GM10248 (cell line): Measurements from ENCODE around the gene F5.

Experiments
- CTCF ChIA-PET: fragments of 300-600 bp; sonication (Branson Sonifier 250); formaldehyde crosslinking; extraction: SDS; loops from one replicate; lab custom pipeline; 2021; ENCODE audit warnings: antibody characterized with exemption; lab: Yijun Ruan, JAX
- POLR2A ChIA-PET: fragments of 350-650 bp; sonication (Branson Sonifier 250); formaldehyde crosslinking; extraction: SDS; loops from one replicate; lab custom pipeline; 2020; ENCODE audit warnings: antibody characterized with exemption; lab: Yijun Ruan, JAX
- DNase-seq: peaks from one replicate; pipeline ENCODE4 v3.0.0; 2012; ENCODE audit errors: extremely low spot score
- CTCF ChIP-seq: IDR thresholded peaks from 2 replicates; pipeline ENCODE4 v1.5.1; 2012; ENCODE audit warnings: mild to moderate bottlenecking, low read depth; ENCODE audit errors: extremely low read depth, missing control alignments, control extremely low read depth

The F5 gene

DNA sequence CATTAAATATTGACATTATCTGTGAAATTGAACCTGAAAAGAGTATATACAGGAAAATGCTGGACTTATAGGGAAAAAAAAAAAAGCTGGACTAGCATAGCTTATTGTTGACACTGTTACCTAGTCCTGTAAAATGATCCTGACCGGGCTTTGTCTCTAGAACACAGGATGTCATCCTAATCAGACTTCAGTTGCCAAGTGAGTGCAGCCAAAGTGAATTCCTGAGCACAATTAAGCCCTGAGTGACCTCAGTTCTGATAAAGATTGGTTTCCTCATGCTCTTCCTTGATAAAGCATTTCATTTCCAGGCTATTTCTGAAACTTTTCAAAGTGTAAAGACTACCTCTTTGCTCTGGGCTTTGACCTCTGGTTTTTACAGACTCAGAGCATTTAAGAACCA is 23.8 kb upstream of the F5 start:
- DNase-seq, result no peak
- ChIA-PET POLR2A (no interaction called here), CTCF (interaction anchor here (3.4 kb wide), 2 partner anchors 8 to 102 kb away, joined by 12 to 25 read pairs; no protein-coding TSS in a partner anchor)
- TF ChIP-seq CTCF, result no peak

DNA sequence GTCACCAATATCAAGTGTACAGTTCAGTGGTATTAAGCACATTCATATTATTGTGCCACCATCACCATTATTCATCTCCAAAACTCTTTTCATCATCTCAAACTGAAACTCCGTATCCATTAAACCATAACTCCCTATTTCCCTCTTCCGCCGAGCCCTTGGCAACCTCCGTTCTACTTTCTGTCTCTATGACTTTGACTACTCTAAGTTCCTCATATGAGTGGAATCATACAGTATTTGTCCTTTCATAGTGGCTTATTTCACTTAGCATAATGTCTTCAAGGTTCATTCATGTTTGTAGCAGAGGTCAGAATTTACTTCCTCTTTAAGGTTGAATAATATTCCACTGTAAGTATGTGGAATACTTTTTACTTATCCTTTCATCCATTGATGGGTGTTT is 21.9 kb upstream of the F5 start:
- no peak for DNase-seq
- ChIA-PET POLR2A (no interaction called here), CTCF (no interaction called here)
- no peak for TF ChIP-seq CTCF

GRCh38 chr1:169604781-169605560 is 18.7 kb upstream of the F5 start:
- no peak for TF ChIP-seq CTCF
- no peak for DNase-seq
- ChIA-PET CTCF (interaction anchor here (1.3 kb wide), 2 partner anchors 107 kb away, joined by 3 to 7 read pairs; no protein-coding TSS in a partner anchor), POLR2A (no interaction called here)

DNA sequence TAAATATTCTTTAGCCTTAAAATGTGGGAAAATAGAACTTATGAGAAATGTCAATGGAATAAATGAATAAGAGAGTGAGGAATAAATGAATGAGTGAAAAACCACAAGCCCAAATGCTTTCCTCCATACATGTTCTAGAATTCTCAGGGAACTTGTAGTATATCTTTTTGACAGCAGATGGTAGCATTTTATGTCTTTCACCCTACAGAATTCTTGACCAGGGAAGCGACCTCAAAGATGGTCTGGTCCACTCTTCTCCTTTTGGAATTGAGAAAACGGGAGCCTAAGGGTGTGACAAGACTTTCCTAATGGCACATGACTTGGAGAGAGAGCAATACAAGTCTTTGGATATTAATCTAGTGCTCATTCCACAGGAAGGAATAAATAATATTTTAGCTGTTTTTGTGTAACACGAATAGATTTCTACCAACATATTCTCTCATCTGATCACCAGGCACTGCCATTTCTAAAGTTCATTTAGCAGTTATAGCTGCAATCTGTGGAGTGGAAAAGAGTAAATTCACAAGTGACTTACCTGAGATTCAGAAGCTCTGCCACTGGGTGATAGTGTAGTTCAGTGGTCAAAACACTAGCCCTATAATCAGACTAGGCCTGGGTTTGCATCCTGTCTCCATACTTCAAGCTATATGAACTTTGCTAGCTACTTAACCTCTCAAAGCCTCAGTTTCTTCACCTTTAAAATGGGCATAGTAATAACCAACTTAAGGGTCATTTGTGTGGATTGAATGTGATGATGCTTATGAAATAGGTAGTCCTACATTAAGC is 15.0 kb upstream of the F5 start:
- CTCF ChIA-PET, result interaction anchor here (0.8 to 3.5 kb wide), 37 partner anchors 9 to 854 kb away, joined by 3 to 71 read pairs (median 5); partner anchors contain the start of genes F5 and SELE
- peak; percentile 54 for TF ChIP-seq CTCF
- DNase-seq, result peak; percentile 28
- POLR2A ChIA-PET, result no interaction called here

GRCh38 chr1:169595764-169596711 is 9.8 kb upstream of the F5 start:
- CTCF ChIA-PET, result interaction anchor here (1.0 to 2.2 kb wide), 4 partner anchors 10 to 199 kb away, joined by 3 to 6 read pairs (median 4); partner anchors contain the start of gene F5
- no peak for TF ChIP-seq CTCF
- POLR2A ChIA-PET, result no interaction called here
- no peak for DNase-seq
